ENCODE data around the gene SLC38A11. TPM values are rescaled to one million over a fixed set of nuclear protein-coding genes. Genes with fewer than 3 reads are reported as not detected.
"Not testable (repeated sequence)": the region's sequence is repeated elsewhere in the genome, so short reads cannot be mapped to it uniquely, and the experiment has no call there.

SLC38A11 gene
- total RNA-seq, 1 experiment from 2014 or later, result not detected

- peaks cover 33% of the 10 kb centered on the region for H3K4me1 ChIP-seq (replicated peaks)
- H3K27ac ChIP-seq, result peak overlapping the region; percentile 61
- H3K9me3 ChIP-seq (replicated peaks), result no peaks in the 10 kb centered on the region
- H3K4me3 ChIP-seq, result no peak overlapping the region
- H3K36me3 ChIP-seq, result no peaks in the 10 kb centered on the region
- DNase-seq (ENCODE audit: low read depth in 1 of 2, low spot score in 2 of 2), result peak in 1 of 2 experiments; percentile 53
- no peaks in the 10 kb centered on the region for H3K27me3 ChIP-seq (replicated peaks)
Measured at GRCh38 chr2:164981217-164981990, 26.1 kb upstream of the SLC38A11 start.

- not testable (repeated sequence) for H3K36me3 ChIP-seq; H3K9me3 ChIP-seq (replicated peaks); H3K27me3 ChIP-seq (replicated peaks); H3K4me3 ChIP-seq
- H3K4me1 ChIP-seq (replicated peaks), result peaks cover 31% of the 10 kb centered on the region
- peak in 1 of 2 experiments; percentile 40 for DNase-seq (ENCODE audit: low read depth in 1 of 2, low spot score in 2 of 2)
- H3K27ac ChIP-seq, result peak overlapping the region; percentile 61
Measured at GRCh38 chr2:164980688-164981087, 25.4 kb upstream of the SLC38A11 start.

- DNase-seq (ENCODE audit: low read depth in 1 of 2, low spot score in 2 of 2), result no peak
- no peaks in the 10 kb centered on the region for H3K36me3 ChIP-seq
- H3K27ac ChIP-seq, result no peak overlapping the region
- H3K4me3 ChIP-seq, result no peak overlapping the region
- no peaks in the 10 kb centered on the region for H3K9me3 ChIP-seq (replicated peaks)
- H3K27me3 ChIP-seq (replicated peaks), result no peaks in the 10 kb centered on the region
- peaks cover 28% of the 10 kb centered on the region for H3K4me1 ChIP-seq (replicated peaks)
Measured at GRCh38 chr2:164979113-164979512, 23.8 kb upstream of the SLC38A11 start.

GRCh38 chr2:164976875-164977470, 21.6 kb upstream of the SLC38A11 start:
- H3K27ac ChIP-seq; H3K9me3 ChIP-seq (replicated peaks); H3K4me3 ChIP-seq; H3K36me3 ChIP-seq; DNase-seq (ENCODE audit: low read depth in 1 of 2, low spot score in 2 of 2); H3K27me3 ChIP-seq (replicated peaks): not testable (repeated sequence)
- H3K4me1 ChIP-seq (replicated peaks), result peaks cover 17% of the 10 kb centered on the region

GRCh38 chr2:164976301-164976700, 21.0 kb upstream of the SLC38A11 start:
- peaks cover 10% of the 10 kb centered on the region for H3K4me1 ChIP-seq (replicated peaks)
- H3K36me3 ChIP-seq, result no peaks in the 10 kb centered on the region
- H3K27ac ChIP-seq, result no peak overlapping the region
- H3K4me3 ChIP-seq, result no peak overlapping the region
- H3K9me3 ChIP-seq (replicated peaks), result no peaks in the 10 kb centered on the region
- DNase-seq (ENCODE audit: low read depth in 1 of 2, low spot score in 2 of 2), result no peak
- no peaks in the 10 kb centered on the region for H3K27me3 ChIP-seq (replicated peaks)

GRCh38 chr2:164975891-164976290, 20.6 kb upstream of the SLC38A11 start:
- DNase-seq (ENCODE audit: low read depth in 1 of 2, low spot score in 2 of 2), result no peak

GRCh38 chr2:164974221-164974620, 18.9 kb upstream of the SLC38A11 start:
- Histone ChIP-seq H3K27ac (no peak overlapping the region), H3K36me3 (no peaks in the 10 kb centered on the region), H3K4me3 (no peak overlapping the region), H3K27me3 (replicated peaks) (no peaks in the 10 kb centered on the region), H3K9me3 (replicated peaks) (no peaks in the 10 kb centered on the region; the same call in 1 of the 2 replicates), H3K4me1 (replicated peaks) (no peaks in the 10 kb centered on the region)
- no peak for DNase-seq (ENCODE audit: low read depth in 1 of 2, low spot score in 2 of 2)

More at GRCh38 chr2:164975891-164976290, 20.6 kb upstream of the SLC38A11 start:
- no peaks in the 10 kb centered on the region for H3K36me3 ChIP-seq
- peaks cover 6% of the 10 kb centered on the region for H3K4me1 ChIP-seq (replicated peaks)
- no peak overlapping the region for H3K4me3 ChIP-seq
- H3K27me3 ChIP-seq (replicated peaks), result no peaks in the 10 kb centered on the region
- no peaks in the 10 kb centered on the region for H3K9me3 ChIP-seq (replicated peaks)
- H3K27ac ChIP-seq, result no peak overlapping the region

- H3K4me1 ChIP-seq (replicated peaks), result peaks cover 13% of the 10 kb centered on the region
- DNase-seq (ENCODE audit: low read depth in 1 of 2, low spot score in 2 of 2), result no peak
- H3K9me3 ChIP-seq (replicated peaks), result peaks cover 3% of the 10 kb centered on the region
- no peaks in the 10 kb centered on the region for H3K27me3 ChIP-seq (replicated peaks)
- no peak overlapping the region for H3K27ac ChIP-seq
- no peak overlapping the region for H3K4me3 ChIP-seq
- no peaks in the 10 kb centered on the region for H3K36me3 ChIP-seq
Measured at GRCh38 chr2:164972216-164972615, 16.9 kb upstream of the SLC38A11 start.

GRCh38 chr2:164969909-164970690, 14.8 kb upstream of the SLC38A11 start:
- no peaks in the 10 kb centered on the region for H3K27me3 ChIP-seq (replicated peaks)
- DNase-seq (ENCODE audit: low read depth in 1 of 2, low spot score in 2 of 2), result no peak
- H3K4me3 ChIP-seq, result no peak overlapping the region
- peaks cover 3% of the 10 kb centered on the region for H3K9me3 ChIP-seq (replicated peaks)
- no peaks in the 10 kb centered on the region for H3K36me3 ChIP-seq
- no peak overlapping the region for H3K27ac ChIP-seq
- peaks cover 14% of the 10 kb centered on the region for H3K4me1 ChIP-seq (replicated peaks)

- Histone ChIP-seq H3K27me3 (replicated peaks) (no peaks in the 10 kb centered on the region), H3K4me3 (no peak overlapping the region), H3K27ac (peak overlapping the region; percentile 54), H3K9me3 (replicated peaks) (peaks cover 3% of the 10 kb centered on the region), H3K4me1 (replicated peaks) (peaks cover 14% of the 10 kb centered on the region), H3K36me3 (no peaks in the 10 kb centered on the region)
- DNase-seq (ENCODE audit: low read depth in 1 of 2, low spot score in 2 of 2), result peak; percentile 59 to 61
Measured at GRCh38 chr2:164967781-164968228, 12.5 kb upstream of the SLC38A11 start.

GRCh38 chr2:164967361-164967760, 12.0 kb upstream of the SLC38A11 start:
- Histone ChIP-seq H3K27ac (peak overlapping the region; percentile 54), H3K4me1 (replicated peaks) (peaks cover 14% of the 10 kb centered on the region)

GRCh38 chr2:164964700-164965099, 9.4 kb upstream of the SLC38A11 start:
- H3K9me3 ChIP-seq (replicated peaks), result peaks cover 3% of the 10 kb centered on the region
- DNase-seq (ENCODE audit: low read depth in 1 of 2, low spot score in 2 of 2), result no peak
- no peak overlapping the region for H3K27ac ChIP-seq
- H3K4me1 ChIP-seq (replicated peaks), result peaks cover 14% of the 10 kb centered on the region
- H3K27me3 ChIP-seq (replicated peaks), result no peaks in the 10 kb centered on the region
- no peak overlapping the region for H3K4me3 ChIP-seq
- no peaks in the 10 kb centered on the region for H3K36me3 ChIP-seq

More at GRCh38 chr2:164967361-164967760, 12.0 kb upstream of the SLC38A11 start:
- H3K9me3 ChIP-seq (replicated peaks), result peaks cover 3% of the 10 kb centered on the region
- H3K4me3 ChIP-seq, result no peak overlapping the region
- H3K36me3 ChIP-seq, result no peaks in the 10 kb centered on the region
- H3K27me3 ChIP-seq (replicated peaks), result no peaks in the 10 kb centered on the region
- peak in 1 of 2 experiments; percentile 19 for DNase-seq (ENCODE audit: low read depth in 1 of 2, low spot score in 2 of 2)

- H3K4me1 ChIP-seq (replicated peaks), result no peaks in the 10 kb centered on the region
- no peaks in the 10 kb centered on the region for H3K9me3 ChIP-seq (replicated peaks)
Measured at GRCh38 chr2:164960159-164960558, 4.8 kb upstream of the SLC38A11 start.

More at GRCh38 chr2:164960159-164960558, 4.8 kb upstream of the SLC38A11 start:
- DNase-seq (ENCODE audit: low read depth in 1 of 2, low spot score in 2 of 2), result no peak
- no peak overlapping the region for H3K27ac ChIP-seq
- H3K4me3 ChIP-seq, result no peak overlapping the region
- no peaks in the 10 kb centered on the region for H3K36me3 ChIP-seq
- H3K27me3 ChIP-seq (replicated peaks), result no peaks in the 10 kb centered on the region

Data from SJSA1 (cell line).